ENCODE data around the gene TMEFF2. TPM values are rescaled to one million over a fixed set of nuclear protein-coding genes. Genes with fewer than 3 reads are reported as not detected.

TMEFF2 gene
- total and polyA plus RNA-seq, 3 donors from 2014 or later = 2.2 to 3.0 (median 2.7) TPM

- Histone ChIP-seq H3K4me3 (no peak overlapping the region), H3K9me3 (no peaks in the 10 kb centered on the region), H3K27ac (no peak overlapping the region), H3K4me1 (no peaks in the 10 kb centered on the region), H3K27me3 (no peaks in the 10 kb centered on the region), H3K36me3 (ENCODE audit: low read depth, missing control alignments) (no peaks in the 10 kb centered on the region)
- WGBS, 2 donors = 86 to 88% methylated on average over 5 of the region's 5 CpGs
- no peak for TF ChIP-seq CTCF (IDR thresholded peaks at IDR 0.05)
- no peak for TF ChIP-seq POLR2A (IDR thresholded peaks at IDR 0.05)
- intact Hi-C loops (cut with DNase I; ENCODE audit: low total_unique reads) = no loop called here
- DNase-seq = no peak
Measured at GRCh38 chr2:191991442-191991841, 203.3 kb downstream of the TMEFF2 start.

GRCh38 chr2:191985740-191986139, 209.0 kb downstream of the TMEFF2 start:
- TF ChIP-seq CTCF (IDR thresholded peaks at IDR 0.05) (no peak), POLR2A (IDR thresholded peaks at IDR 0.05) (no peak)
- Histone ChIP-seq H3K9me3 (no peaks in the 10 kb centered on the region), H3K27ac (no peak overlapping the region), H3K4me3 (no peak overlapping the region), H3K36me3 (ENCODE audit: low read depth, missing control alignments) (no peaks in the 10 kb centered on the region), H3K4me1 (no peaks in the 10 kb centered on the region), H3K27me3 (no peaks in the 10 kb centered on the region)
- 41 to 45% methylated on average over 2 of the region's 2 CpGs for WGBS, 2 donors
- intact Hi-C loops (cut with DNase I; ENCODE audit: low total_unique reads) = no loop called here
- no peak for DNase-seq

GRCh38 chr2:191983591-191983990, 211.1 kb downstream of the TMEFF2 start:
- Histone ChIP-seq H3K27ac (no peak overlapping the region), H3K4me3 (no peak overlapping the region), H3K27me3 (no peaks in the 10 kb centered on the region), H3K4me1 (no peaks in the 10 kb centered on the region), H3K9me3 (no peaks in the 10 kb centered on the region), H3K36me3 (ENCODE audit: low read depth, missing control alignments) (no peaks in the 10 kb centered on the region)
- DNase-seq = no peak
- no peak for TF ChIP-seq POLR2A (IDR thresholded peaks at IDR 0.05)
- TF ChIP-seq CTCF (IDR thresholded peaks at IDR 0.05) = no peak
- intact Hi-C loops (cut with DNase I; ENCODE audit: low total_unique reads) = no loop called here
- WGBS, 2 donors = 47 to 64% methylated on average over 1 of the region's 1 CpG

GRCh38 chr2:191983186-191983585, 211.5 kb downstream of the TMEFF2 start:
- H3K27me3 ChIP-seq = no peaks in the 10 kb centered on the region
- DNase-seq = no peak
- no peaks in the 10 kb centered on the region for H3K4me1 ChIP-seq
- TF ChIP-seq POLR2A (IDR thresholded peaks at IDR 0.05) = no peak
- no peak for TF ChIP-seq CTCF (IDR thresholded peaks at IDR 0.05)
- no peak overlapping the region for H3K4me3 ChIP-seq
- H3K27ac ChIP-seq = no peak overlapping the region
- no peaks in the 10 kb centered on the region for H3K36me3 ChIP-seq (ENCODE audit: low read depth, missing control alignments)
- no peaks in the 10 kb centered on the region for H3K9me3 ChIP-seq
- intact Hi-C loops (cut with DNase I; ENCODE audit: low total_unique reads) = no loop called here

- Histone ChIP-seq H3K4me3 (no peak overlapping the region), H3K9me3 (no peaks in the 10 kb centered on the region), H3K4me1 (no peaks in the 10 kb centered on the region), H3K36me3 (ENCODE audit: low read depth, missing control alignments) (no peaks in the 10 kb centered on the region), H3K27me3 (no peaks in the 10 kb centered on the region), H3K27ac (no peak overlapping the region)
- no peak for DNase-seq
- intact Hi-C loops (cut with DNase I; ENCODE audit: low total_unique reads) = no loop called here
- 83 to 87% methylated on average over 5 of the region's 5 CpGs for WGBS, 2 donors
- no peak for TF ChIP-seq POLR2A (IDR thresholded peaks at IDR 0.05)
- TF ChIP-seq CTCF (IDR thresholded peaks at IDR 0.05) = no peak
Measured at GRCh38 chr2:191981706-191982105, 213.0 kb downstream of the TMEFF2 start.
